Stimulated activated CD4-positive, alpha-beta T cell treated with anti-CD3 and anti-CD28 coated beads, TNF-alpha, amount 100 ng/mL, for 24 hours (primary cell): ENCODE results near the gene SIX1.

Experiments used
- DNase-seq, 3 experiments: peaks; one replicate each; pipeline ENCODE4 v3.0.0-alpha.2; 2020; ENCODE audit warnings: low read depth in 3 of 3

SIX1 gene

GRCh38 chr14:60642270-60643140 lies 6.8 kb downstream of the SIX1 start:
- DNase-seq = no peak

- no peak for DNase-seq
Measured at GRCh38 chr14:60641742-60642269, 7.5 kb downstream of the SIX1 start.

- no peak for DNase-seq
Measured at GRCh38 chr14:60640859-60641741, 8.2 kb downstream of the SIX1 start.

DNA sequence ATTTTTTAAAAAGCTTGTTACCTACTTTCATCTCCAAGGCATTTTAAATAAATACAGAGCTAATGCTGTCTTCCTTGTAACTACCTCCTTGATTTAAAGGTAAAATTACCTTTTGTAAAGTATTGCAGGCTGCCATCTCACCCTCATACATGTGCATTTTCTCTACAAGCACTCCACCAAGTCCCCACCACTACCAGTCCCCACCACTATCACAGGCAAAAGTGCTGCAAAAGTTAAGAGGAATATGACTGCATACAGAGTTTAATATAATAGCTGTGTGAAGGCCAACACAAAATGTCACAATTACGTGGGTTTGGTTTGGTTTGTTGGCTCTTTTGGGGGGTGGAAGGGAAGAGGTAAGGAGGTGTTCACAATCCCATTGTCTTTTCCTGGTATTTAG lies 9.6 kb downstream of the SIX1 start:
- no peak for DNase-seq

GRCh38 chr14:60637479-60638315 lies 11.6 kb downstream of the SIX1 start:
- DNase-seq = no peak

- no peak for DNase-seq
Measured at GRCh38 chr14:60636879-60637478, 12.3 kb downstream of the SIX1 start.

DNA sequence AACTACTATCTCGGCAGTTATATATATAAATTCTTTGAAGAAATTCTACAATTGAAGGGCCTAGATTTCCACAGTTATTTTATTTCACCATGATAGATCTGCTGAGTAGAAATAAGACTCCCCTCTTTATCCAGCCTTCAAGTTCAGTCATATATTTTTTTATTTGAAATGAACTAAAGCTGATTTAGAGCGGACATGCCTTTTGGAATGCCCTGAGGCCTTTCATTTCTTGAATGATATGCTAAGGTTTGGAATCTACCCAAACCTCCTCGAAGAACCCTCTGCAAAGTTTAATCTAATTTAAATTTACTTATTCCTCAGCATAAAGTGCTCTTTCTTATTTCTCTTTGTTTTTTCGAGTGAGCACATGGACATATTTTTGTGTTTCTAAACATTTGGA lies 15.1 kb downstream of the SIX1 start:
- no peak for DNase-seq

- DNase-seq = no peak
Measured at GRCh38 chr14:60632777-60633176, 16.5 kb downstream of the SIX1 start.

GRCh38 chr14:60632257-60632656 lies 17.0 kb downstream of the SIX1 start:
- DNase-seq = no peak

GRCh38 chr14:60631842-60632241 lies 17.4 kb downstream of the SIX1 start:
- DNase-seq = no peak

- DNase-seq = no peak
Measured at GRCh38 chr14:60630129-60630528, 19.1 kb downstream of the SIX1 start.

DNA sequence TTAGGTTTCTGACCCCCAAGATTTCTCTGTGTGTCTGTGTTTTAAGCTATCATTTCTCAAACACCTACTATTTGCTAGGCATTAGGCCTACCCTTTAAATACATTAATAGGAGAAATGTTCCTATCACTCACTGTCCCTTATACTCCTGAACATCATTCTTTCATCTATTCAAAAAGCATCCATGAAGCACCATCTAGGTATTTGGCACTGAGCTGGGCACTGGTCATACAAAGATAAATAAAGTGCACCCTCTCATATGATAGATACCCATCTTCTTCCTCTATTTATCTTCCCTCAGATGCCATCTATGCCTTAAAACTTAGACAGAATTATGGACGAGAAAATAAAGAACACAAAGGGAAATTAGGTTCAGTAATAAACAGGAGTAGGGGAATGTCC lies 20.4 kb downstream of the SIX1 start:
- no peak for DNase-seq

DNA sequence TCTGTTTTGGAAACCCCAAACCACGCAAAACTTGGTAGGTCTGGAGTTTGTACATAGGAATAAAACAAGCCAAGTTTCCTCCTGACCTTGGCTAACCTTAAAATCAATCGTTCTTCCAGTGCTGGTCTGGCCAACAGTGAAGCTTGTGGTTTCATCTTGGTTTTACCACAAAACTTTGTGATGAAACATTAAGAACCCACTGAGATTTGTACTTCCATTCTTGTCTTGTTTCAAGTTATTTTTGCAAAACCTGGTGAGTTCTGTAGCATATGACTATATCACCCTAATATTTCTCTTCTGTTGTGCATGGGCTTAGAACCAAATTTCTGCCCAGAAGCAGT lies 26.4 kb downstream of the SIX1 start:
- no peak for DNase-seq

DNA sequence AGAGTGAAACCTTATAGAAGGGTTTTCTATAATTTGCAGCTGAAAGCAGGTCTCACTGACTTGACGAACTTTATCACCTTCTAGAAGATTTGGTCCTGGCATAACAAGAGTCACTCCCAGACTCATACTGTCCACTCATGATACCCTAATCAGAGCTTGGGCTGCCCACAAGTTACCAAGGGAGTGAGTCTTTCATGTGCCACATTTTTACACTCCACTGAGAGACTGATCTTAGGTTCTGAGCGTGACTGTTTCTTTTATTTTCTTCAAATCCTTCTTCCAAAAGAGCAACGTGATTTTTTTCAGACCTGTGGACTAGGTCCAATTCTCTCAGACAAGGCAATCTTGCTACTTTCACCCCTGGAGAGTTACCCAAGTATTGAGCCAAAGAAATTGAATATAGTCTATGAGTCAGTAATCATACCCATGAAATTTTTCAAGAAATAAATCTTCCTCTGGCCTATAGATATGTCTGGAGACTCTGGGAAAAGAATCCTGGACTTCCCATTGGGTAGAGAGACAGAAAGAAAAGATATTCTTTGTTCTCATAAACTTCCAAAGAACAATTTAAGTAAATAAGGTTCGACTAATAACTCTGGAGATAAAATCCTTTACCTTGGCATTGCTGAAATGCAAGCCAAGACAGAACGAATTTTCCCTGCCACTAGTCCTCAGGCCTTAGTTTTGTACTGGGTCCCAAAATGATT lies 26.9 kb downstream of the SIX1 start:
- no peak for DNase-seq

GRCh38 chr14:60621386-60621785 lies 27.9 kb downstream of the SIX1 start:
- DNase-seq = no peak

GRCh38 chr14:60618241-60618640 lies 31.0 kb downstream of the SIX1 start:
- DNase-seq = no peak

DNA sequence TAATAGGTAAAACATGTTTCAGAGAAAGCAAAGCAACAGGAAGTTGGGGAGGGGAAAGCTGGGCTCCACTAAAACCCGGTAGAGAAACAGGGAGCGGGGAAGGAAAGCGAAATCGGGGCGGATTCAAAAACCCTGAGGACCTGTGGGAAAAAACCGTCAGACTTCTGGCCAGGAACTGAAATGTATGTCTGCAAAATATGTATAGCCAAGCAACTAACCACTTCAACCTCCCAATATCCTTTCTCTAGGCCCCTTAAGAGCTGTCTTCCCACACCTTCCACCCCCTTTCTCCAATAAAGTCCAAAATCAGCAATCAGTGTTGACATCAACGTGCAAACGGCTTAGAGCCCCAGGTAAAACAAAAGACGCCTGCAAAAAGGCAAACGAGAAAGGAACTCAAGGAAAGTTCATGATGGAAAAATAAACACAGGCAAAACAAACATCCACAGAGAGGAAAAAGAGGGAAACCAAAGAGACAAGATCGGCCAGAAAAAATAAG lies 32.8 kb downstream of the SIX1 start:
- DNase-seq = no peak

DNA sequence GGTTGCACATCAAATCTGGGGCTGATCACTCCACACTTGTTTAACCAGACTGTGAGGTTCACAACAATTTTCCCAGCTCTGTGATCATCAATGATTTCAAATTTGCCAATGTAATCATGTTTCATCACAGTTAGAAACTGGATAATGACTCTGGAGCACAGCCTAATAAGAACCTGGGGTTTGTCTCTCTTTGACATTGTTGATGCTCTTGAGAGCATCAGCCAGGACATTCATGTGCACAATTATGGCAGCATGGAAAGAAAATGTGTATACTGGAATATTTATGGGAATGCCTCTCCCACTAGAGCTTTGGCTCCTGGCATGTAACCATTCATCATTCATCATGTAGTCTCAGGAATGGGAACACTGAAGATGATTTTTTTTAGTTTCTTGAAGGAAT lies 47.0 kb downstream of the SIX1 start:
- DNase-seq = no peak

DNA sequence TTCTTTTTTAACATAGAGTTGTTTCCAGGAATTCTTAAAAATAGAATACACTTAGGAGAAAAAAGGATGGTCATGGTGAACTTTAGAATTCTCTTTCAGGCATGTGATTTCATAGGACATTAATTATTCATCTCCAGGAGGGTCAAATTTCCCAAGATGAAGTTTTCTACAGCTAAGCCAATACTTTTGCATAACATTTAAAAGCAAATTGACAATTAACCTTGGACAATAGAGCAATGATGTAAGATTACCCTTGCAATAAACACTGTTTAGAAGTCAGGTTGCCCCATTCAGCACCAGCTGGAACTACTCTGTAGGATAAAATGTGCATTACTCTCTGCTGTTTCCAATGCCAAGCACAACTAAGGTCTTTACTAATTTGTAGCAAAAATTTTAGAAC lies 49.5 kb downstream of the SIX1 start:
- no peak for DNase-seq

GRCh38 chr14:60596139-60596538 lies 53.1 kb downstream of the SIX1 start:
- DNase-seq = no peak

- no peak for DNase-seq
Measured at GRCh38 chr14:60594062-60594461, 55.2 kb downstream of the SIX1 start.
